PFSK-1 (cell line): ENCODE results near the gene ZNF683.

Experiments
- FOXP2 ChIP-seq: optimal IDR thresholded peaks from 2 replicates; pipeline ENCODE3; 2011; ENCODE audit warnings: borderline replicate concordance, control low read depth, inconsistent platforms; ENCODE audit not compliant: insufficient read depth; ENCODE audit errors: extremely low read length, extremely low read depth
- POLR2AphosphoS5 ChIP-seq: IDR thresholded peaks from 2 replicates; pipeline ENCODE4 v1.6.1; 2012; ENCODE audit warnings: low read depth, mild to moderate bottlenecking, control low read depth, low read length, moderate library complexity
- SIN3A ChIP-seq: IDR thresholded peaks from 2 replicates; pipeline ENCODE4 v1.6.1; 2012; ENCODE audit warnings: mild to moderate bottlenecking, low read length, moderate library complexity, borderline replicate concordance; ENCODE audit not compliant: insufficient read depth
- TAF1 ChIP-seq: IDR thresholded peaks from 2 replicates; pipeline ENCODE4 v1.6.1; 2012; ENCODE audit warnings: low read length, control low read depth, borderline replicate concordance; ENCODE audit not compliant: insufficient read depth
- TF ChIP-seq, protein P1 (sequence below), 2 experiments: IDR thresholded peaks; 2 replicates each; pipeline versions ENCODE4 v1.6.1 to v1.8.0; 2011 to 2012; ENCODE audit warnings: low read depth in 2 of 2, low read length in 2 of 2, control low read depth in 1 of 2, inconsistent platforms in 1 of 2, mild to moderate bottlenecking in 1 of 2, moderate library complexity in 1 of 2; ENCODE audit not compliant: insufficient read depth in 1 of 2

The ZNF683 gene

DNA sequence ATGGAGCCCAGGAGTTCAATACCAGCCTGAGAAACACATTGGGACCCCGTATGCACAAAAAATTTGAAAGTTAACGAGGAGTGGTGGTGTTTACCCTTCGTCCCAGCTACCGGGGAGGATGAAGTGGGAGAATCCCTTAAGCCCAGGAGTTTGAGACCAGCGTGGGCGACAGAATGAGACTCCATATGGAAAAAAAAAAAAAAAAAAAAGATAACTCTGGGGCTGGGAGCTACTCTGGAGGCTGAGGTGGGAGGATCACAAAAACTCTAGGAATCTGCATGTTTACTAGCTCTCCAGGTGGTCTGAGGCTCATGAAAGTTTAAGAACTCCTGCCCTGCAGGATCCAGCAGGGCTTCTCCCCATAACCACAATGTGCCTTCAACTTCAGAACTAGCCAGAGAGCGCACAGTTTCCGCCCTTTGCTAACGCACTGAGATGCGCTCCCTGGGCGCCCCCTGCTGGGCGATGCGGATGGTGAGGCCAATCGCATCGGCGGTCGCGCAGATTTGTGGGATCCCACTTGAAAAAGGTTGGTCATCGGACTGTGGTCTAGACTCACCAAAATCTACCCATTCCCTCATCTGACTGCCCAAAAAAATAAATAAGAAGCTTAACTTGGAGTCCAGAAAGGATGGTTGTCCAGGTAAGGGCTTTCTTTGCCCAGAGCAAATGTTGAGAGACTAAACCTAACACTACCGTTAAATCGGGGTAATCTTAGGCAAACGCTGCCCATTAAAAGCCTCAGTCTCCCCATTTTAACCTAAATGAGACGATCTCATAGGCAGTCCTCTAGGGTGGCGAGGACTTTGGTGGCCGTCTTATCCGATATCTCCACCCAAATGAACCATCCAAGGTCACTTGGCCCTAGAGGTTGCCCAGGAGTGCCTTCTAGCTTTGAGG is 8.8 kb downstream of the ZNF683 start:
- TF ChIP-seq, protein P1, sequence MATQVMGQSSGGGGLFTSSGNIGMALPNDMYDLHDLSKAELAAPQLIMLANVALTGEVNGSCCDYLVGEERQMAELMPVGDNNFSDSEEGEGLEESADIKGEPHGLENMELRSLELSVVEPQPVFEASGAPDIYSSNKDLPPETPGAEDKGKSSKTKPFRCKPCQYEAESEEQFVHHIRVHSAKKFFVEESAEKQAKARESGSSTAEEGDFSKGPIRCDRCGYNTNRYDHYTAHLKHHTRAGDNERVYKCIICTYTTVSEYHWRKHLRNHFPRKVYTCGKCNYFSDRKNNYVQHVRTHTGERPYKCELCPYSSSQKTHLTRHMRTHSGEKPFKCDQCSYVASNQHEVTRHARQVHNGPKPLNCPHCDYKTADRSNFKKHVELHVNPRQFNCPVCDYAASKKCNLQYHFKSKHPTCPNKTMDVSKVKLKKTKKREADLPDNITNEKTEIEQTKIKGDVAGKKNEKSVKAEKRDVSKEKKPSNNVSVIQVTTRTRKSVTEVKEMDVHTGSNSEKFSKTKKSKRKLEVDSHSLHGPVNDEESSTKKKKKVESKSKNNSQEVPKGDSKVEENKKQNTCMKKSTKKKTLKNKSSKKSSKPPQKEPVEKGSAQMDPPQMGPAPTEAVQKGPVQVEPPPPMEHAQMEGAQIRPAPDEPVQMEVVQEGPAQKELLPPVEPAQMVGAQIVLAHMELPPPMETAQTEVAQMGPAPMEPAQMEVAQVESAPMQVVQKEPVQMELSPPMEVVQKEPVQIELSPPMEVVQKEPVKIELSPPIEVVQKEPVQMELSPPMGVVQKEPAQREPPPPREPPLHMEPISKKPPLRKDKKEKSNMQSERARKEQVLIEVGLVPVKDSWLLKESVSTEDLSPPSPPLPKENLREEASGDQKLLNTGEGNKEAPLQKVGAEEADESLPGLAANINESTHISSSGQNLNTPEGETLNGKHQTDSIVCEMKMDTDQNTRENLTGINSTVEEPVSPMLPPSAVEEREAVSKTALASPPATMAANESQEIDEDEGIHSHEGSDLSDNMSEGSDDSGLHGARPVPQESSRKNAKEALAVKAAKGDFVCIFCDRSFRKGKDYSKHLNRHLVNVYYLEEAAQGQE (IDR thresholded peaks at IDR 0.05; ENCODE audit: insufficient read depth in 1 of 2, low read depth in 2 of 2, low read length in 2 of 2) = no peak
- TF ChIP-seq FOXP2 (no peak), TAF1 (no peak), POLR2AphosphoS5 (no peak), SIN3A (no peak)

DNA sequence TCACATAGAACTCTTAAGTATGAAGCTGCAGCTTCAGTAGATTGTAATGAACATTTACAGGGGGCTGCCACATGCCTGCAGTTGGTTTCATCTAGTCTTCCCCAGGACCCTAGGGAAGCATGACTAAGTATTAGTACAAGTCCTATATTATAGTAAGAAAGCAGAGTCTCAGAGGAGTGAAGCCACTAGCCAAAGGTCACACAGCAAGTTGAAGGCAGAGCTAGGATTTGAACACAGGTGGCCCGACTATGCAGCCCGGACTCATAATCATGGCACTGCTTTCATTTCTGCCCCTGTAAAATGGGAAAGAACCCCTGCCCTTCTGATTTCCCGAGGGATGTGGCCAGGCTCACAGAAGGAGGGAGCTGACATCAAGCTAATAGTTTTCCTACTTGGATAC is 10.2 kb downstream of the ZNF683 start:
- TF ChIP-seq POLR2AphosphoS5 = no peak
- TF ChIP-seq, protein P1 (IDR thresholded peaks at IDR 0.05; ENCODE audit: insufficient read depth in 1 of 2, low read depth in 2 of 2, low read length in 2 of 2) = no peak
- TF ChIP-seq SIN3A = no peak
- no peak for TF ChIP-seq FOXP2
- no peak for TF ChIP-seq TAF1

- TF ChIP-seq SIN3A (no peak), FOXP2 (no peak), TAF1 (no peak), POLR2AphosphoS5 (no peak)
- TF ChIP-seq, protein P1 (IDR thresholded peaks at IDR 0.05; ENCODE audit: insufficient read depth in 1 of 2, low read depth in 2 of 2, low read length in 2 of 2) = no peak
Observed at GRCh38 chr1:26361605-26362122, 10.9 kb downstream of the ZNF683 start.

- TF ChIP-seq, protein P1 (IDR thresholded peaks at IDR 0.05; ENCODE audit: insufficient read depth in 1 of 2, low read depth in 2 of 2, low read length in 2 of 2) = no peak
- TF ChIP-seq TAF1 (no peak), SIN3A (no peak), POLR2AphosphoS5 (no peak), FOXP2 (no peak)
Observed at GRCh38 chr1:26360807-26361604, 11.5 kb downstream of the ZNF683 start.
